GM12878 (cell line): Measurements from ENCODE around the gene SEM1.

Source experiments
- BHLHE40 ChIP-seq, 2 experiments: fragments of 450-650 bp in 1 of 2; IDR thresholded peaks; 2 replicates each; pipeline ENCODE4 v1.6.1; 2011 to 2017; ENCODE audit warnings: low read depth in 2 of 2, borderline replicate concordance in 1 of 2, improper control_type of control experiment in 1 of 2, low read length in 1 of 2, mild to moderate bottlenecking in 1 of 2
- BRCA1 ChIP-seq: IDR thresholded peaks from 2 replicates; pipeline ENCODE4 v1.6.1; 2011; ENCODE audit warnings: low read depth, low read length, improper control_type of control experiment
- CEBPB ChIP-seq, 2 experiments: fragments of 150-350 bp in 1 of 2; IDR thresholded peaks; 2 replicates each; pipeline ENCODE4 v1.6.1; 2012 to 2014; ENCODE audit warnings: low read depth in 2 of 2, low read length in 2 of 2, borderline replicate concordance in 1 of 2, inconsistent platforms in 1 of 2
- EP300 ChIP-seq, 2 experiments: fragments of 150-350 bp in 1 of 2; IDR thresholded peaks; 2 replicates each; pipeline ENCODE4 v1.6.1; 2011 to 2012; ENCODE audit warnings: low read depth in 2 of 2, low read length in 2 of 2, borderline replicate concordance in 1 of 2, improper control_type of control experiment in 1 of 2, inconsistent platforms in 1 of 2; ENCODE audit not compliant: control insufficient read depth in 1 of 2
- GABPA ChIP-seq: IDR thresholded peaks from 2 replicates; pipeline ENCODE4 v1.6.1; 2014; ENCODE audit warnings: antibody characterized with exemption, low read depth, mild to moderate bottlenecking, inconsistent platforms
- HDAC2 ChIP-seq: fragments of 200-600 bp; sonication (generic); IDR thresholded peaks from 2 replicates; pipeline ENCODE4 v1.6.1; 2017
- NRF1 ChIP-seq: conservative IDR thresholded peaks from 2 replicates; pipeline ENCODE4 v1.6.1; 2011; ENCODE audit warnings: mild to moderate bottlenecking, low read depth, low read length, improper control_type of control experiment
- PAX5 ChIP-seq: IDR thresholded peaks from 2 replicates; pipeline ENCODE4 v1.6.1; 2011; ENCODE audit warnings: low read depth, low read length, borderline replicate concordance
- POLR2AphosphoS2 ChIP-seq: IDR thresholded peaks from 2 replicates; pipeline ENCODE4 v1.6.1; 2011; ENCODE audit warnings: low read depth, mild to moderate bottlenecking, low read length, improper control_type of control experiment, moderate library complexity
- ZNF207 ChIP-seq: fragments of 450-650 bp; IDR thresholded peaks from 2 replicates; pipeline ENCODE4 v1.6.1; 2014; ENCODE audit warnings: antibody characterized with exemption, mild to moderate bottlenecking, borderline replicate concordance
- ZNF217 ChIP-seq: fragments of 450-650 bp; IDR thresholded peaks from 2 replicates; pipeline ENCODE4 v1.6.1; 2017; ENCODE audit warnings: antibody characterized with exemption, mild to moderate bottlenecking
- TF ChIP-seq, protein P1 (sequence below): IDR thresholded peaks from 2 replicates; pipeline ENCODE4 v1.6.1; 2012; ENCODE audit warnings: mild to moderate bottlenecking, low read depth, low read length
- TF ChIP-seq, protein P2 (sequence below): fragments of 450-650 bp; conservative IDR thresholded peaks from 2 replicates; pipeline ENCODE4 v1.6.1; 2017; ENCODE audit warnings: mild to moderate bottlenecking, moderate library complexity
- TF ChIP-seq, protein P3 (sequence below), 3 experiments: IDR thresholded peaks in 2 of 3; conservative IDR thresholded peaks in 1 of 3; 2 replicates each; pipeline ENCODE4 v1.5.1; 2011; ENCODE audit warnings: low read depth in 3 of 3, low read length in 3 of 3, mild to moderate bottlenecking in 3 of 3, control low read depth in 2 of 3, moderate library complexity in 2 of 3, inconsistent platforms in 1 of 3, mixed read lengths in 1 of 3; ENCODE audit not compliant: control insufficient read depth in 2 of 3, insufficient read depth in 1 of 3; ENCODE audit errors: extremely low read depth in 1 of 3

DNA sequence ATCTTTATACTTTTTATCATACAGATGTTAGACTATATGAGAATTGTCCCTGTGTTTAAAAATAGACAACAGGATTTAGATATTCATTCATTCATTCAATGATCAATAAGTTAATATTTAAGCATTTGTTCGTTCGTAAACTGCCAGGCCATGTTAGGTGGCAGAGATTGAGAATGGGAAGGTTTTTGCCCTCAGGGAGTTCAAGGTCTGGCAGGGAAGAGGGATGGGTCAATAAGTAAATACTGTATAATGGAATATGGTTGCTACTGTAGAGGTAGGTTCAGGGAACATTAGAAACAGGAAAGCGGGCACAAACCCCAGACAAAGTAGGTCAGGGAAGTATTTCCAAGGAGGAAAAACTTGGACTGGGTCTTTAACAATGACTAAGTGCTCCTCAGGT, 64.6 kb downstream of the SEM1 start:
- TF ChIP-seq GABPA: no peak
- TF ChIP-seq, protein P1, sequence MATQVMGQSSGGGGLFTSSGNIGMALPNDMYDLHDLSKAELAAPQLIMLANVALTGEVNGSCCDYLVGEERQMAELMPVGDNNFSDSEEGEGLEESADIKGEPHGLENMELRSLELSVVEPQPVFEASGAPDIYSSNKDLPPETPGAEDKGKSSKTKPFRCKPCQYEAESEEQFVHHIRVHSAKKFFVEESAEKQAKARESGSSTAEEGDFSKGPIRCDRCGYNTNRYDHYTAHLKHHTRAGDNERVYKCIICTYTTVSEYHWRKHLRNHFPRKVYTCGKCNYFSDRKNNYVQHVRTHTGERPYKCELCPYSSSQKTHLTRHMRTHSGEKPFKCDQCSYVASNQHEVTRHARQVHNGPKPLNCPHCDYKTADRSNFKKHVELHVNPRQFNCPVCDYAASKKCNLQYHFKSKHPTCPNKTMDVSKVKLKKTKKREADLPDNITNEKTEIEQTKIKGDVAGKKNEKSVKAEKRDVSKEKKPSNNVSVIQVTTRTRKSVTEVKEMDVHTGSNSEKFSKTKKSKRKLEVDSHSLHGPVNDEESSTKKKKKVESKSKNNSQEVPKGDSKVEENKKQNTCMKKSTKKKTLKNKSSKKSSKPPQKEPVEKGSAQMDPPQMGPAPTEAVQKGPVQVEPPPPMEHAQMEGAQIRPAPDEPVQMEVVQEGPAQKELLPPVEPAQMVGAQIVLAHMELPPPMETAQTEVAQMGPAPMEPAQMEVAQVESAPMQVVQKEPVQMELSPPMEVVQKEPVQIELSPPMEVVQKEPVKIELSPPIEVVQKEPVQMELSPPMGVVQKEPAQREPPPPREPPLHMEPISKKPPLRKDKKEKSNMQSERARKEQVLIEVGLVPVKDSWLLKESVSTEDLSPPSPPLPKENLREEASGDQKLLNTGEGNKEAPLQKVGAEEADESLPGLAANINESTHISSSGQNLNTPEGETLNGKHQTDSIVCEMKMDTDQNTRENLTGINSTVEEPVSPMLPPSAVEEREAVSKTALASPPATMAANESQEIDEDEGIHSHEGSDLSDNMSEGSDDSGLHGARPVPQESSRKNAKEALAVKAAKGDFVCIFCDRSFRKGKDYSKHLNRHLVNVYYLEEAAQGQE: no peak
- TF ChIP-seq PAX5: no peak
- no peak for TF ChIP-seq BRCA1
- TF ChIP-seq, protein P2, sequence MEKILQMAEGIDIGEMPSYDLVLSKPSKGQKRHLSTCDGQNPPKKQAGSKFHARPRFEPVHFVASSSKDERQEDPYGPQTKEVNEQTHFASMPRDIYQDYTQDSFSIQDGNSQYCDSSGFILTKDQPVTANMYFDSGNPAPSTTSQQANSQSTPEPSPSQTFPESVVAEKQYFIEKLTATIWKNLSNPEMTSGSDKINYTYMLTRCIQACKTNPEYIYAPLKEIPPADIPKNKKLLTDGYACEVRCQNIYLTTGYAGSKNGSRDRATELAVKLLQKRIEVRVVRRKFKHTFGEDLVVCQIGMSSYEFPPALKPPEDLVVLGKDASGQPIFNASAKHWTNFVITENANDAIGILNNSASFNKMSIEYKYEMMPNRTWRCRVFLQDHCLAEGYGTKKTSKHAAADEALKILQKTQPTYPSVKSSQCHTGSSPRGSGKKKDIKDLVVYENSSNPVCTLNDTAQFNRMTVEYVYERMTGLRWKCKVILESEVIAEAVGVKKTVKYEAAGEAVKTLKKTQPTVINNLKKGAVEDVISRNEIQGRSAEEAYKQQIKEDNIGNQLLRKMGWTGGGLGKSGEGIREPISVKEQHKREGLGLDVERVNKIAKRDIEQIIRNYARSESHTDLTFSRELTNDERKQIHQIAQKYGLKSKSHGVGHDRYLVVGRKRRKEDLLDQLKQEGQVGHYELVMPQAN: no peak
- TF ChIP-seq, protein P3, sequence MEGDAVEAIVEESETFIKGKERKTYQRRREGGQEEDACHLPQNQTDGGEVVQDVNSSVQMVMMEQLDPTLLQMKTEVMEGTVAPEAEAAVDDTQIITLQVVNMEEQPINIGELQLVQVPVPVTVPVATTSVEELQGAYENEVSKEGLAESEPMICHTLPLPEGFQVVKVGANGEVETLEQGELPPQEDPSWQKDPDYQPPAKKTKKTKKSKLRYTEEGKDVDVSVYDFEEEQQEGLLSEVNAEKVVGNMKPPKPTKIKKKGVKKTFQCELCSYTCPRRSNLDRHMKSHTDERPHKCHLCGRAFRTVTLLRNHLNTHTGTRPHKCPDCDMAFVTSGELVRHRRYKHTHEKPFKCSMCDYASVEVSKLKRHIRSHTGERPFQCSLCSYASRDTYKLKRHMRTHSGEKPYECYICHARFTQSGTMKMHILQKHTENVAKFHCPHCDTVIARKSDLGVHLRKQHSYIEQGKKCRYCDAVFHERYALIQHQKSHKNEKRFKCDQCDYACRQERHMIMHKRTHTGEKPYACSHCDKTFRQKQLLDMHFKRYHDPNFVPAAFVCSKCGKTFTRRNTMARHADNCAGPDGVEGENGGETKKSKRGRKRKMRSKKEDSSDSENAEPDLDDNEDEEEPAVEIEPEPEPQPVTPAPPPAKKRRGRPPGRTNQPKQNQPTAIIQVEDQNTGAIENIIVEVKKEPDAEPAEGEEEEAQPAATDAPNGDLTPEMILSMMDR (IDR thresholded peaks at IDR 0.05 in 2 of 3, conservative IDR thresholded peaks at IDR 0.05 in 1 of 3; ENCODE audit: control insufficient read depth in 2 of 3, extremely low read depth in 1 of 3, insufficient read depth in 1 of 3, low read depth in 3 of 3, low read length in 3 of 3): no peak
- no peak for TF ChIP-seq POLR2AphosphoS2
- no peak for TF ChIP-seq HDAC2
- no peak for TF ChIP-seq ZNF217
- TF ChIP-seq EP300 (IDR thresholded peaks at IDR 0.05; ENCODE audit: borderline replicate concordance in 1 of 2, control insufficient read depth in 1 of 2, low read depth in 2 of 2, low read length in 2 of 2): no peak
- no peak for TF ChIP-seq NRF1
- TF ChIP-seq ZNF207: no peak
- no peak for TF ChIP-seq BHLHE40 (IDR thresholded peaks at IDR 0.05; ENCODE audit: borderline replicate concordance in 1 of 2, low read depth in 2 of 2, low read length in 1 of 2)
- no peak for TF ChIP-seq CEBPB (IDR thresholded peaks at IDR 0.05; ENCODE audit: borderline replicate concordance in 1 of 2, low read depth in 2 of 2, low read length in 2 of 2)
